ENCODE data around the gene MMD2. TPM values are rescaled to one million over a fixed set of nuclear protein-coding genes. Genes with fewer than 3 reads are reported as not detected.

Gene MMD2
- total RNA-seq, 2 experiments from 2014 or later = not detected

DNA sequence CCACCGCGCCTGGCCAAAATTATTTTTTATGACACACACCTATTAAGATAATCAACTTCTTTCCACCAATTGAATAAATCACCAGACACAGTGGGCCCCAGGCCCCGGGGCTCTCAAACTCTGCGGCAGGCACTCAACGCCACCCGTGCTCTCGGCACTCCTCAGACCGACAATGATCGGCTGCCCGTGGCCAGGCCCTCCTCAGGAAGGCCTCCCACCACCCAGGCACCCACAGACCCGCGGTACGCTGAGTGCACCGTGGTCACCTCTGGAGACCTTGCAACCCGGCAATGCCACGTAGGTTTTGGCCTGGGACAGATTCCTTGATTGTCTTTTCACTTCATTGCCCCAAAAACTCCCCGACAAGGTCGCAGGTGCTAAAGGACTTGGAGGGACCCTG, 82.4 kb downstream of the MMD2 start:
- H3K4me3 ChIP-seq (ENCODE audit: low read depth, low read length, poor library complexity, severe bottlenecking) = no peak overlapping the region
- no peaks in the 10 kb centered on the region for H3K9me2 ChIP-seq (ENCODE audit: insufficient read depth, low read length)
- no peaks in the 10 kb centered on the region for H4K20me1 ChIP-seq (ENCODE audit: insufficient read depth, low read length)
- H3K4me2 ChIP-seq (ENCODE audit: low read length) = no peak overlapping the region
- ChIA-PET POLR2A (no interaction called here), CTCF (ENCODE audit: unreplicated experiment) (no interaction called here)
- no peak for DNase-seq (ENCODE audit: low spot score)
- BruUV-seq (replicated peaks) = no TSS peak
- no peak overlapping the region for H2AFZ ChIP-seq (ENCODE audit: low read length)
- H3K36me3 ChIP-seq (ENCODE audit: insufficient read depth, low read length) = no peaks in the 10 kb centered on the region
- H3K9me3 ChIP-seq (ENCODE audit: low read length) = no peaks in the 10 kb centered on the region
- no peaks in the 10 kb centered on the region for H3K79me2 ChIP-seq (ENCODE audit: insufficient read depth, low read depth, low read length)
- H3K4me1 ChIP-seq (ENCODE audit: insufficient read depth, low read length, poor library complexity, severe bottlenecking) = no peaks in the 10 kb centered on the region
- no peak for TF ChIP-seq EZH2phosphoT487 (IDR thresholded peaks at IDR 0.05; ENCODE audit: borderline replicate concordance, low read depth, low read length)
- TF ChIP-seq, protein P1, sequence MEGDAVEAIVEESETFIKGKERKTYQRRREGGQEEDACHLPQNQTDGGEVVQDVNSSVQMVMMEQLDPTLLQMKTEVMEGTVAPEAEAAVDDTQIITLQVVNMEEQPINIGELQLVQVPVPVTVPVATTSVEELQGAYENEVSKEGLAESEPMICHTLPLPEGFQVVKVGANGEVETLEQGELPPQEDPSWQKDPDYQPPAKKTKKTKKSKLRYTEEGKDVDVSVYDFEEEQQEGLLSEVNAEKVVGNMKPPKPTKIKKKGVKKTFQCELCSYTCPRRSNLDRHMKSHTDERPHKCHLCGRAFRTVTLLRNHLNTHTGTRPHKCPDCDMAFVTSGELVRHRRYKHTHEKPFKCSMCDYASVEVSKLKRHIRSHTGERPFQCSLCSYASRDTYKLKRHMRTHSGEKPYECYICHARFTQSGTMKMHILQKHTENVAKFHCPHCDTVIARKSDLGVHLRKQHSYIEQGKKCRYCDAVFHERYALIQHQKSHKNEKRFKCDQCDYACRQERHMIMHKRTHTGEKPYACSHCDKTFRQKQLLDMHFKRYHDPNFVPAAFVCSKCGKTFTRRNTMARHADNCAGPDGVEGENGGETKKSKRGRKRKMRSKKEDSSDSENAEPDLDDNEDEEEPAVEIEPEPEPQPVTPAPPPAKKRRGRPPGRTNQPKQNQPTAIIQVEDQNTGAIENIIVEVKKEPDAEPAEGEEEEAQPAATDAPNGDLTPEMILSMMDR (conservative IDR thresholded peaks at IDR 0.05; ENCODE audit: low read length) = no peak
- no peak overlapping the region for H3K27ac ChIP-seq (ENCODE audit: low read depth, low read length, poor library complexity, severe bottlenecking)
- intact Hi-C loops (cut with micrococcal nuclease; ENCODE audit: unreplicated experiment) = no loop called here

DNA sequence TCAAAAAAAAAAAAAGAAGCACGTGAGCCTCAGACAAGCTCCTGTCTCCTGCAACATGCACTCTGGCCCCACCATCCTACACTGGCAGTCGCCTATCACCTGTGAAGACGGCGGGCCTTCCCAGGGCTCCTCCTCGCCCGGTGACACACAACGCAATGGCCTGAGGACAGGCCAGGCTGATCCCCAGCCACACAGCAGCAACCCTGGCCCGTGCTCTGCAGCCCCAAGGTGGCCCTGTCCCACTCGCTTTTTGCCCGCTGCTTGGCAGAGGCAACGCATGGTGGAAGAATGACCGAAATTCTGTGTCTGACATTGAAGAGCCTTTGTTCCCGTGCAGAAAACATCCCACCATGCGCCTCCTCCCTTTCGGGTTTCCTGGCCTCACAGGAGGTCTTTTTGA, 83.6 kb downstream of the MMD2 start:
- Histone ChIP-seq H3K4me3 (ENCODE audit: low read depth, low read length, poor library complexity, severe bottlenecking) (no peak overlapping the region), H3K4me1 (ENCODE audit: insufficient read depth, low read length, poor library complexity, severe bottlenecking) (no peaks in the 10 kb centered on the region), H3K9me3 (ENCODE audit: low read length) (no peaks in the 10 kb centered on the region), H3K4me2 (ENCODE audit: low read length) (no peak overlapping the region), H3K36me3 (ENCODE audit: insufficient read depth, low read length) (no peaks in the 10 kb centered on the region), H3K79me2 (ENCODE audit: insufficient read depth, low read depth, low read length) (no peaks in the 10 kb centered on the region), H2AFZ (ENCODE audit: low read length) (no peak overlapping the region), H3K9me2 (ENCODE audit: insufficient read depth, low read length) (no peaks in the 10 kb centered on the region), H3K27ac (ENCODE audit: low read depth, low read length, poor library complexity, severe bottlenecking) (no peak overlapping the region), H4K20me1 (ENCODE audit: insufficient read depth, low read length) (no peaks in the 10 kb centered on the region)
- intact Hi-C loops (cut with micrococcal nuclease; ENCODE audit: unreplicated experiment) = no loop called here
- POLR2A ChIA-PET = no interaction called here
- BruUV-seq (replicated peaks) = no TSS peak
- CTCF ChIA-PET (ENCODE audit: unreplicated experiment) = no interaction called here
- no peak for DNase-seq (ENCODE audit: low spot score)
- no peak for TF ChIP-seq EZH2phosphoT487 (IDR thresholded peaks at IDR 0.05; ENCODE audit: borderline replicate concordance, low read depth, low read length)
- TF ChIP-seq, protein P1 (conservative IDR thresholded peaks at IDR 0.05; ENCODE audit: low read length) = no peak

DNA sequence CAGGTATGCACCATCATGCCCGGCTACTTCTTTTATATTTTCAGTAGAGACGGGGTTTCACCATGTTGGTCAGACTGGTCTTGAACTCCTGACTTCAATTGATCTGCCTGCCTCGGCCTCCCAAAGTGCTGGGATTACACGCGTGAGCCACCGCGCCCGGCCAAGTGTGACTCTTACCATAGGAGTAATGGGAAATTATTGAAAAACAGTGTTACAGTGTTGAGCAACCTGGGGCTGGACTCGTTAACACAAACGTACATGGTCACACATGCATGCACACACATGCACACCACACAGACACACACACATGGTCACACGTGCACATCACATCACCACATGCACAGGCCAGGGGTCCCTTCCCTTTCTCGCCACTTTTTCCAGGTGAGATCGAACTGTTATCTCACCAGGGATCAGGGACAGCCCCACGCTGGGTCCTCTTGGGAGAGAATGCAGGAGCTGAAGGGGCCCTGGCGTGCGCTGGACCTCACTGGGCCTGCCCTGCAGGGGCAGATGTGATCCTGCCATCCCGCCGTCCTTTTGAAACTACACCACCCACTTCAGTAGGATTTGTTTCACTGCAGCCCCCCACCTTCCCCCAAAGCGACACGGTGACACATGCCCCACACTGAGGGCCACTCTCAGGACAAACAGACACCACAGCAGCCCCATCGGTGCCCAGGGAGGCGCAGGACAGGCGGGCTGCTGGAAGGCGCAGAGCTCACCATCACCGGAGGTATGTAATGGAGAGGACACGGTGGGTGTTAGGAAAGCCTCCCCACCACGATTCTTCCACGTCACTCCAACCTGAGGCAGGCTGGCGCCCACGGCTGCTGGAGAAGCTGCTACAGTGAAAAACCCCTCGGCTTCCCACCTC, 85.7 kb downstream of the MMD2 start:
- H2AFZ ChIP-seq (ENCODE audit: low read length) = no peak overlapping the region
- H4K20me1 ChIP-seq (ENCODE audit: insufficient read depth, low read length) = no peaks in the 10 kb centered on the region
- intact Hi-C loops (cut with micrococcal nuclease; ENCODE audit: unreplicated experiment) = no loop called here
- TF ChIP-seq, protein P1 (conservative IDR thresholded peaks at IDR 0.05; ENCODE audit: low read length) = no peak
- TF ChIP-seq EZH2phosphoT487 (IDR thresholded peaks at IDR 0.05; ENCODE audit: borderline replicate concordance, low read depth, low read length) = no peak
- H3K4me3 ChIP-seq (ENCODE audit: low read depth, low read length, poor library complexity, severe bottlenecking) = no peak overlapping the region
- no peaks in the 10 kb centered on the region for H3K9me2 ChIP-seq (ENCODE audit: insufficient read depth, low read length)
- BruUV-seq (replicated peaks) = no TSS peak
- CTCF ChIA-PET (ENCODE audit: unreplicated experiment) = no interaction called here
- POLR2A ChIA-PET = interaction anchor here (0.5 kb wide), 1 partner anchor 1503 kb away, joined by 4 read pairs; no protein-coding TSS in a partner anchor
- H3K27ac ChIP-seq (ENCODE audit: low read depth, low read length, poor library complexity, severe bottlenecking) = no peak overlapping the region
- H3K4me2 ChIP-seq (ENCODE audit: low read length) = no peak overlapping the region
- DNase-seq (ENCODE audit: low spot score) = no peak
- H3K36me3 ChIP-seq (ENCODE audit: insufficient read depth, low read length) = no peaks in the 10 kb centered on the region
- no peaks in the 10 kb centered on the region for H3K9me3 ChIP-seq (ENCODE audit: low read length)
- H3K79me2 ChIP-seq (ENCODE audit: insufficient read depth, low read depth, low read length) = no peaks in the 10 kb centered on the region
- H3K4me1 ChIP-seq (ENCODE audit: insufficient read depth, low read length, poor library complexity, severe bottlenecking) = no peaks in the 10 kb centered on the region
